ENCODE data around the gene SRGAP1. TPM values are rescaled to one million over a fixed set of nuclear protein-coding genes. Genes with fewer than 3 reads are reported as not detected.
"Not testable (repeated sequence)": the region's sequence is repeated elsewhere in the genome, so short reads cannot be mapped to it uniquely, and the experiment has no call there.

Gene SRGAP1
- total RNA-seq, 1 experiment from 2014 or later = 65.0 TPM

GRCh38 chr12:64120568-64120967, 276.1 kb downstream of the SRGAP1 start:
- ChIA-PET POLR2A (interaction anchor here (0.6 to 2.3 kb wide), 8 partner anchors 10 to 1143 kb away, joined by 3 to 15 read pairs (median 6); partner anchors contain the start of gene KICS2), CTCF (interaction anchor here (0.5 to 1.3 kb wide), 8 partner anchors 21 to 438 kb away, joined by 3 to 5 read pairs (median 3); partner anchors contain the start of gene SRGAP1)
- intact Hi-C loops (cut with micrococcal nuclease) = no loop called here
- H3K9me3 Mint-ChIP-seq (ENCODE audit: unreplicated experiment) = no peaks in the 10 kb centered on the region
- no TSS peak for BruUV-seq (replicated peaks)
- peak; percentile 75 for DNase-seq (ENCODE audit: unreplicated experiment)
- TF ChIP-seq CTCF (IDR thresholded peaks at IDR 0.05; ENCODE audit: unreplicated experiment) = no peak
- H3K36me3 Mint-ChIP-seq (ENCODE audit: insufficient read depth, unreplicated experiment) = peaks cover 57% of the 10 kb centered on the region
- peaks cover 20% of the 10 kb centered on the region for H3K4me1 Mint-ChIP-seq (ENCODE audit: insufficient read depth, unreplicated experiment)
- H3K27me3 Mint-ChIP-seq (ENCODE audit: insufficient read depth, unreplicated experiment) = no peaks in the 10 kb centered on the region
- H3K27ac Mint-ChIP-seq (ENCODE audit: low read depth, unreplicated experiment) = peak overlapping the region; percentile 86
- H3K4me3 Mint-ChIP-seq (ENCODE audit: unreplicated experiment) = no peak overlapping the region

GRCh38 chr12:64121086-64121485, 276.6 kb downstream of the SRGAP1 start:
- BruUV-seq (replicated peaks); intact Hi-C loops (cut with micrococcal nuclease); DNase-seq (ENCODE audit: unreplicated experiment); H3K4me3 Mint-ChIP-seq (ENCODE audit: unreplicated experiment); H3K27me3 Mint-ChIP-seq (ENCODE audit: insufficient read depth, unreplicated experiment); H3K9me3 Mint-ChIP-seq (ENCODE audit: unreplicated experiment): not testable (repeated sequence)
- Mint-ChIP-seq H3K36me3 (ENCODE audit: insufficient read depth, unreplicated experiment) (peaks cover 52% of the 10 kb centered on the region), H3K27ac (ENCODE audit: low read depth, unreplicated experiment) (peak overlapping the region; percentile 86), H3K4me1 (ENCODE audit: insufficient read depth, unreplicated experiment) (peaks cover 20% of the 10 kb centered on the region)
- ChIA-PET POLR2A (interaction anchor here (0.8 to 2.3 kb wide), 7 partner anchors 11 to 278 kb away, joined by 3 to 15 read pairs (median 7); partner anchors contain the start of gene KICS2), CTCF (interaction anchor here (0.5 to 1.3 kb wide), 7 partner anchors 21 to 282 kb away, joined by 3 read pairs; partner anchors contain the start of gene SRGAP1)

- Mint-ChIP-seq H3K27ac (ENCODE audit: low read depth, unreplicated experiment) (no peak overlapping the region), H3K9me3 (ENCODE audit: unreplicated experiment) (no peaks in the 10 kb centered on the region), H3K27me3 (ENCODE audit: insufficient read depth, unreplicated experiment) (no peaks in the 10 kb centered on the region), H3K36me3 (ENCODE audit: insufficient read depth, unreplicated experiment) (peaks cover 41% of the 10 kb centered on the region), H3K4me1 (ENCODE audit: insufficient read depth, unreplicated experiment) (peaks cover 20% of the 10 kb centered on the region), H3K4me3 (ENCODE audit: unreplicated experiment) (no peak overlapping the region)
- ChIA-PET POLR2A (interaction anchor here (0.6 to 2.3 kb wide), 4 partner anchors 18 to 278 kb away, joined by 3 to 15 read pairs (median 6); partner anchors contain the start of genes KICS2 and SRGAP1), CTCF (interaction anchor here (1.3 kb wide), 1 partner anchor 22 kb away, joined by 3 read pairs; no protein-coding TSS in a partner anchor)
- intact Hi-C loops (cut with micrococcal nuclease) = no loop called here
- TF ChIP-seq CTCF (IDR thresholded peaks at IDR 0.05; ENCODE audit: unreplicated experiment) = no peak
- no TSS peak for BruUV-seq (replicated peaks)
- no peak for DNase-seq (ENCODE audit: unreplicated experiment)
Measured at GRCh38 chr12:64122154-64122553, 277.7 kb downstream of the SRGAP1 start.

- no peak for TF ChIP-seq CTCF (IDR thresholded peaks at IDR 0.05; ENCODE audit: unreplicated experiment)
- no peaks in the 10 kb centered on the region for H3K27me3 Mint-ChIP-seq (ENCODE audit: insufficient read depth, unreplicated experiment)
- H3K4me3 Mint-ChIP-seq (ENCODE audit: unreplicated experiment) = no peak overlapping the region
- DNase-seq (ENCODE audit: unreplicated experiment) = no peak
- H3K9me3 Mint-ChIP-seq (ENCODE audit: unreplicated experiment) = no peaks in the 10 kb centered on the region
- no peak overlapping the region for H3K27ac Mint-ChIP-seq (ENCODE audit: low read depth, unreplicated experiment)
- peaks cover 43% of the 10 kb centered on the region for H3K36me3 Mint-ChIP-seq (ENCODE audit: insufficient read depth, unreplicated experiment)
- intact Hi-C loops (cut with micrococcal nuclease) = no loop called here
- POLR2A ChIA-PET = no interaction called here
- CTCF ChIA-PET = interaction anchor here (0.6 kb wide), 1 partner anchor 82 kb away, joined by 3 read pairs; no protein-coding TSS in a partner anchor
- BruUV-seq (replicated peaks) = no TSS peak
- H3K4me1 Mint-ChIP-seq (ENCODE audit: insufficient read depth, unreplicated experiment) = peaks cover 20% of the 10 kb centered on the region
Measured at GRCh38 chr12:64122995-64123394, 278.5 kb downstream of the SRGAP1 start.
